ENCODE measurements around the gene ROBO1.
A peak's percentile ranks its signal among the peaks of the same experiment; 100 is the strongest.

The ROBO1 gene

DNA sequence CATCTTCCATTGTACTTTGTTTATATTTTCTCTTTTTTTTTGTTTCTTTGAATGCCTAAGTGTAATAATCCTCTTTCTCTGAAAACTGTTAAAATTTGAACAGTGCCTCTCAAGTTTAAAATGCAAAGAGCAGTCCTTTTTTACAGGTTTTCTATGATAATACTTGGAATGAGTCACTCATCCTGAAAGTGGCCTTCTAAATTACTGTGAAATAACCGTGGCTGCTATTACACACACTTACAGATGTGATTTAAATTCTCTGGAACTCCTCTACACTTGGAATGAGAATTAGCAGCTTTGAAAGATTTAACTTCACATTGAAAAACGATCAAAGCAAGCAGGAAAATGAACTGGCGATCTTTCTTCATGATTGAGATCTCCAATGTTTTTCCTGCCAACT lies 105.9 kb downstream of the ROBO1 start:
- H3K4me3 ChIP-seq (ENCODE audit: low read depth, low read length) = no peak overlapping the region
- DNase-seq (ENCODE audit: low read depth) = peak; percentile 19
- TF ChIP-seq CTCF (conservative IDR thresholded peaks at IDR 0.05; ENCODE audit: low read depth, low read length) = no peak

DNA sequence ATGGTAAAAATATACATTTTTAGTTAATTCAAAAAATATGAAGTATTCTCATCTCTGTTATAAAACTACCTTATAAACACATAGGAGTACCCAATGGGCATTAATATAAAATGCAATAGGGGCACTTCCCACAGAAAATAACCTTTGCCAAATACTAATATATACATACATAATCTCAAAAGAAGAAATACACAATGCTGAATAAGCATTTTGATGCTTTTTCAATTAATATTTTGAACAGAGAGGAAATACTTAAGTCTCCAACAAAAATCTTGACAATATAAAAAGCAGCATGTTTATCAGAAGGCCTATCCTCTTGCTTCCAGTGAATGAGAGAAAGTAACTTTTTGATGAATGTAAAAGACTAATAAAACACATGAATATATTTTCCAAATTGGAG lies 110.7 kb downstream of the ROBO1 start:
- H3K4me3 ChIP-seq (ENCODE audit: low read depth, low read length) = no peak overlapping the region
- no peak for TF ChIP-seq CTCF (conservative IDR thresholded peaks at IDR 0.05; ENCODE audit: low read depth, low read length)
- DNase-seq (ENCODE audit: low read depth) = no peak

GRCh38 chr3:79654019-79654418 lies 113.8 kb downstream of the ROBO1 start:
- H3K4me3 ChIP-seq (ENCODE audit: low read depth, low read length) = no peak overlapping the region
- TF ChIP-seq CTCF (conservative IDR thresholded peaks at IDR 0.05; ENCODE audit: low read depth, low read length) = no peak
- DNase-seq (ENCODE audit: low read depth) = no peak

- DNase-seq (ENCODE audit: low read depth) = no peak
- TF ChIP-seq CTCF (conservative IDR thresholded peaks at IDR 0.05; ENCODE audit: low read depth, low read length) = no peak
- no peak overlapping the region for H3K4me3 ChIP-seq (ENCODE audit: low read depth, low read length)
Observed at GRCh38 chr3:79653266-79653830, 114.5 kb downstream of the ROBO1 start.

- peak; percentile 92 for DNase-seq (ENCODE audit: low read depth)
- H3K4me3 ChIP-seq (ENCODE audit: low read depth, low read length) = no peak overlapping the region
- no peak for TF ChIP-seq CTCF (conservative IDR thresholded peaks at IDR 0.05; ENCODE audit: low read depth, low read length)
Observed at GRCh38 chr3:79651536-79652065, 116.2 kb downstream of the ROBO1 start.

- no peak for TF ChIP-seq CTCF (conservative IDR thresholded peaks at IDR 0.05; ENCODE audit: low read depth, low read length)
- no peak for DNase-seq (ENCODE audit: low read depth)
- no peak overlapping the region for H3K4me3 ChIP-seq (ENCODE audit: low read depth, low read length)
Observed at GRCh38 chr3:79639855-79640254, 127.9 kb downstream of the ROBO1 start.

DNA sequence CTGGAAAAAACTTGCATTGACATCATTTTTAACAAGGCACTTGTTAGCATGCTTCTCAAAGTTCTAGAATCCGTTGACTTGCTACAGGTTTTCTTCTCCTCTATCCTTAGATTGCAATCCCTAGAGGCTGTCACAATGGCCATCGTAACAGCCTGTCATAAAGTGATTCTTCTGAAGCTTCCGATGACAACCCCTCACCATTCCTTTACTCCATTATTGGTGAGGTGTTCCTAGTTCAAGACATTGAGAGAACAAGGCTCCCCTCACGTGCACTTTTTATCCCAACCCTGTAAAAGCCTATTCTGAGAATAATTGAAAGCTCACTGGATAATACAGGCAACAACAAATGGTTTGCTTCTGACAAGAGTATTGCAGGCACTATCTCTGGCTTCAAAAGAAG lies 131.4 kb downstream of the ROBO1 start:
- no peak for TF ChIP-seq CTCF (conservative IDR thresholded peaks at IDR 0.05; ENCODE audit: low read depth, low read length)
- DNase-seq (ENCODE audit: low read depth) = no peak
- H3K4me3 ChIP-seq (ENCODE audit: low read depth, low read length) = no peak overlapping the region
